B cell (primary cell): ENCODE results near the gene APOBEC3C. TPM values are rescaled to one million over a fixed set of nuclear protein-coding genes. Genes with fewer than 3 reads are reported as not detected.
"Not testable (repeated sequence)": the region's sequence is repeated elsewhere in the genome, so short reads cannot be mapped to it uniquely, and the experiment has no call there.

Experiments
- ATAC-seq: fragments of 200-7000 bp; cut with Tn5 transposase; one replicate; pipeline ENCODE4 v1.10.0; 2021; ENCODE audit warnings: low read depth, mild to moderate bottlenecking, moderate number of reproducible peaks, moderate library complexity
- CTCF ChIA-PET: fragments of 350-600 bp; sonication (Branson Sonifier 250); formaldehyde crosslinking; loops from one replicate; lab custom pipeline; 2021; ENCODE audit warnings: antibody characterized with exemption, inconsistent platforms; lab: Charles Lee
- POLR2A ChIA-PET: fragments of 350-600 bp; sonication (Branson Sonifier 250); formaldehyde crosslinking; loops from one replicate; lab custom pipeline; 2021; ENCODE audit warnings: antibody characterized with exemption; lab: Charles Lee
- DNase-seq: peaks from one replicate; pipeline ENCODE4 v3.0.0; 2013
- H2AFZ ChIP-seq: 2 replicates; pipeline ENCODE4 v1.6.1; 2012; ENCODE audit warnings: mild to moderate bottlenecking, low read depth, low read length; ENCODE audit not compliant: insufficient read depth, poor library complexity, severe bottlenecking
- H3K27ac ChIP-seq, 2 donors: 1 replicate in 1 of 2; 2 replicates in 1 of 2; pipeline ENCODE4 v1.5.1; 2012 to 2013; ENCODE audit warnings: low read length in 2 of 2, mild to moderate bottlenecking in 2 of 2, moderate library complexity in 1 of 2
- H3K27me3 ChIP-seq, 4 experiments: fragments of 200-600 bp in 1 of 4; sonication (generic) in 1 of 4; replicated peaks in 1 of 4; 1 replicate in 2 of 4; 2 replicates in 2 of 4; pipeline versions ENCODE4 v1.6.1 to v1.7.0; 2013 to 2016; ENCODE audit warnings: low read length in 3 of 4, mild to moderate bottlenecking in 2 of 4, mixed read lengths in 1 of 4, moderate library complexity in 1 of 4; ENCODE audit not compliant: insufficient read depth in 4 of 4, control insufficient read depth in 3 of 4; ENCODE audit errors: control extremely low read depth in 1 of 4
- H3K36me3 ChIP-seq, 2 experiments: replicated peaks in 1 of 2; 1 replicate in 1 of 2; 2 replicates in 1 of 2; pipeline versions ENCODE4 v1.6.1 to v1.7.1; 2013; ENCODE audit warnings: low read length in 1 of 2; ENCODE audit not compliant: insufficient read depth in 2 of 2, control insufficient read depth in 1 of 2; ENCODE audit errors: control extremely low read depth in 1 of 2, extremely low read depth in 1 of 2
- H3K4me1 ChIP-seq, 2 donors: fragments of 200-600 bp in 1 of 2; sonication (generic) in 1 of 2; 1 replicate in 1 of 2; 2 replicates in 1 of 2; pipeline versions ENCODE4 v1.5.1 to v1.6.1; 2013 to 2017; ENCODE audit warnings: low read length in 2 of 2; ENCODE audit not compliant: control insufficient read depth in 2 of 2, insufficient read depth in 2 of 2
- H3K4me2 ChIP-seq: replicated peaks from 2 replicates; pipeline ENCODE3; 2012; ENCODE audit warnings: mild to moderate bottlenecking, low read depth, low read length; ENCODE audit not compliant: poor library complexity, severe bottlenecking
- H3K4me3 ChIP-seq, 5 experiments: fragments of 200-600 bp in 1 of 5; sonication (generic) in 1 of 5; 1 replicate in 3 of 5; 2 replicates in 2 of 5; pipeline versions ENCODE4 v1.5.1 to v1.7.0; 2011 to 2016; ENCODE audit warnings: low read length in 4 of 5, mild to moderate bottlenecking in 4 of 5, low read depth in 2 of 5, control low read depth in 1 of 5, moderate library complexity in 1 of 5; ENCODE audit not compliant: insufficient read depth in 1 of 5; ENCODE audit errors: control extremely low read depth in 1 of 5, extremely low read depth in 1 of 5
- H3K79me2 ChIP-seq: fragments of 200-600 bp; sonication (generic); one replicate; pipeline ENCODE4 v1.6.0; 2016; ENCODE audit warnings: low read length; ENCODE audit not compliant: control insufficient read depth, insufficient read depth
- H3K9ac ChIP-seq: fragments of 200-600 bp; sonication (generic); 2 replicates; pipeline ENCODE4 v1.6.1; 2017; ENCODE audit warnings: mild to moderate bottlenecking, low read length, moderate library complexity
- H3K9me3 ChIP-seq, 3 donors: one replicate each; pipeline versions ENCODE4 v1.6.1 to v1.7.1; 2013; ENCODE audit warnings: low read length in 2 of 3; ENCODE audit not compliant: control insufficient read depth in 2 of 3, insufficient read depth in 1 of 3; ENCODE audit errors: control extremely low read depth in 1 of 3
- H4K20me1 ChIP-seq: 2 replicates; pipeline ENCODE4 v1.6.0; 2012; ENCODE audit warnings: mild to moderate bottlenecking, low read length; ENCODE audit not compliant: insufficient read depth, control insufficient read depth, poor library complexity, severe bottlenecking
- H3K27ac Mint-ChIP-seq: one replicate; pipeline ENCODE4 v1.8.0; 2021; ENCODE audit warnings: mixed read lengths
- H3K27me3 Mint-ChIP-seq: one replicate; pipeline ENCODE4 v1.8.0; 2021; ENCODE audit warnings: mixed read lengths
- H3K4me1 Mint-ChIP-seq: one replicate; pipeline ENCODE4 v1.8.0; 2021; ENCODE audit warnings: mixed read lengths
- H3K4me3 Mint-ChIP-seq: one replicate; pipeline ENCODE4 v1.8.0; 2021; ENCODE audit warnings: mixed read lengths
- H3K9me3 Mint-ChIP-seq: one replicate; pipeline ENCODE4 v1.8.0; 2022; ENCODE audit warnings: mixed read lengths; ENCODE audit not compliant: insufficient read depth
- WGBS: methylation state at CpG from one replicate; pipeline ENCODE4 v1.1.5; 2013; ENCODE audit warnings: missing lambda C conversion rate; ENCODE audit not compliant: insufficient coverage; 5-methylcytosine and 5-hydroxymethylcytosine counted together
- intact Hi-C: fragments of 100-400 bp; cut with micrococcal nuclease; formaldehyde crosslinking; loops from one replicate; pipeline ENCODE4 v1.10.0; 2022
- polyA plus RNA-seq: library from polyadenylated mRNA; depleted of rRNA; stranded (reverse); fragments of >200 nt; gene quantifications from 2 replicates; pipeline ENCODE4 v1.2.3, GENCODE V29; 2012
- total RNA-seq, 2 donors: library from RNA; stranded (reverse); fragments of 120-200 nt in 1 of 2; gene quantifications; 1 replicate in 1 of 2; 2 replicates in 1 of 2; pipeline versions ENCODE4 v1.2.3 to v1.2.4, GENCODE V29; 2013 to 2022

APOBEC3C gene
- total and polyA plus RNA-seq, 2 donors (not counting 1 experiment from before 2014, with no cell fraction given) = 45.5 to 107 TPM

- Histone ChIP-seq H3K9me3 (peaks cover 0 to 11% (median 0%) of the 10 kb centered on the region in 3 donors), H3K79me2 (peaks cover 69% of the 10 kb centered on the region), H3K4me1 (peaks cover 13 to 27% of the 10 kb centered on the region in 2 donors)
- DNase-seq, intact Hi-C loops, H3K27me3 ChIP-seq, H3K27me3 Mint-ChIP-seq, H3K4me2 ChIP-seq, H3K9ac ChIP-seq, H2AFZ ChIP-seq, H3K4me3 ChIP-seq, H3K4me3 Mint-ChIP-seq, H4K20me1 ChIP-seq, H3K9me3 Mint-ChIP-seq, H3K27ac ChIP-seq, ATAC-seq, H3K36me3 ChIP-seq: not testable (repeated sequence)
- ChIA-PET POLR2A (interaction anchor here (0.6 to 0.7 kb wide), 3 partner anchors 25 to 69 kb away, joined by 4 to 9 read pairs (median 5); no protein-coding TSS in a partner anchor), CTCF (interaction anchor here (1.1 kb wide), 1 partner anchor 48 kb away, joined by 3 read pairs; no protein-coding TSS in a partner anchor)
- Mint-ChIP-seq H3K27ac (peak overlapping the region; percentile 50), H3K4me1 (peaks cover 54% of the 10 kb centered on the region)
- WGBS = 100% methylated on average over 6 of the region's 7 CpGs
These were observed 35.4 kb downstream of the APOBEC3C start for GRCh38 chr22:39049486-39049885.

GRCh38 chr22:39051844-39052495 is 37.9 kb downstream of the APOBEC3C start:
- DNase-seq, POLR2A ChIA-PET, H3K36me3 ChIP-seq, H3K9me3 Mint-ChIP-seq, H3K4me2 ChIP-seq, H4K20me1 ChIP-seq, H2AFZ ChIP-seq, intact Hi-C loops, H3K4me3 ChIP-seq, CTCF ChIA-PET, H3K27me3 Mint-ChIP-seq, ATAC-seq, H3K27me3 ChIP-seq, H3K4me3 Mint-ChIP-seq, H3K9ac ChIP-seq: not testable (repeated sequence)
- 95% methylated on average over 10 of the region's 18 CpGs for WGBS
- peak overlapping the region; percentile 62 to 63 for H3K27ac ChIP-seq
- H3K9me3 ChIP-seq = peaks cover 0 to 18% (median 0%) of the 10 kb centered on the region in 3 donors
- H3K4me1 ChIP-seq = peaks cover 24 to 33% of the 10 kb centered on the region in 2 donors
- H3K27ac Mint-ChIP-seq = peak overlapping the region; percentile 63
- H3K4me1 Mint-ChIP-seq = peaks cover 36% of the 10 kb centered on the region
- peaks cover 68% of the 10 kb centered on the region for H3K79me2 ChIP-seq
